CD4-positive, alpha-beta T cell (primary cell): Measurements from ENCODE around the gene MEF2A. TPM values are rescaled to one million over a fixed set of nuclear protein-coding genes. Genes with fewer than 3 reads are reported as not detected.
"Not testable (repeated sequence)": the region's sequence is repeated elsewhere in the genome, so short reads cannot be mapped to it uniquely, and the experiment has no call there.

Experiments
- ATAC-seq: fragments of 200-7000 bp; cut with Tn5 transposase; one replicate; pipeline ENCODE4 v1.10.0; 2022; ENCODE audit warnings: mild to moderate bottlenecking; ENCODE audit not compliant: poor library complexity
- CTCF ChIA-PET: fragments of 350-600 bp; sonication (Branson Sonifier 250); formaldehyde crosslinking; loops from one replicate; lab custom pipeline; 2021; ENCODE audit warnings: antibody characterized with exemption, inconsistent platforms; lab: Charles Lee
- POLR2A ChIA-PET: fragments of 350-600 bp; sonication (Branson Sonifier 250); formaldehyde crosslinking; loops from one replicate; lab custom pipeline; 2021; ENCODE audit warnings: antibody characterized with exemption, inconsistent platforms; lab: Charles Lee
- DNase-seq, 14 experiments: peaks; one replicate each; pipeline ENCODE4 v3.0.0-alpha.2; 2013 to 2020; ENCODE audit warnings: mixed read lengths in 2 of 14
- H3K27ac ChIP-seq, 2 donors: one replicate each; pipeline versions ENCODE4 v1.5.1 to v1.7.0; 2013; ENCODE audit warnings: low read length in 2 of 2, low read depth in 1 of 2, mild to moderate bottlenecking in 1 of 2
- H3K27me3 ChIP-seq, 2 experiments: 1 replicate in 1 of 2; 2 replicates in 1 of 2; pipeline versions ENCODE4 v1.6.1 to v1.7.0; 2013; ENCODE audit warnings: low read length in 2 of 2, control low read depth in 1 of 2, mild to moderate bottlenecking in 1 of 2, moderate library complexity in 1 of 2; ENCODE audit not compliant: insufficient read depth in 2 of 2, control insufficient read depth in 1 of 2
- H3K36me3 ChIP-seq: one replicate; pipeline ENCODE4 v1.6.1; 2013; ENCODE audit warnings: low read length, control low read depth; ENCODE audit not compliant: insufficient read depth
- H3K4me1 ChIP-seq: one replicate; pipeline ENCODE4 v1.6.1; 2013; ENCODE audit warnings: low read length, control low read depth; ENCODE audit not compliant: insufficient read depth
- H3K4me3 ChIP-seq: one replicate; pipeline ENCODE4 v1.5.1; 2013; ENCODE audit warnings: mild to moderate bottlenecking, low read length, moderate library complexity
- H3K9me3 ChIP-seq, 2 experiments: 1 replicate in 1 of 2; 2 replicates in 1 of 2; pipeline versions ENCODE4 v1.6.1 to v1.7.0; 2013; ENCODE audit warnings: low read length in 2 of 2, mild to moderate bottlenecking in 2 of 2, control low read depth in 1 of 2, moderate library complexity in 1 of 2; ENCODE audit not compliant: control insufficient read depth in 1 of 2, insufficient read depth in 1 of 2
- H3K27ac Mint-ChIP-seq: one replicate; pipeline ENCODE4 v1.8.0; 2020; ENCODE audit warnings: mixed read lengths
- H3K27me3 Mint-ChIP-seq: one replicate; pipeline ENCODE4 v1.8.0; 2021; ENCODE audit warnings: mixed read lengths
- H3K36me3 Mint-ChIP-seq: one replicate; pipeline ENCODE4 v1.8.0; 2021; ENCODE audit warnings: low read depth, mixed read lengths
- H3K4me1 Mint-ChIP-seq: one replicate; pipeline ENCODE4 v1.8.0; 2021; ENCODE audit warnings: low read depth, mixed read lengths
- H3K4me3 Mint-ChIP-seq: one replicate; pipeline ENCODE4 v1.8.0; 2020; ENCODE audit warnings: mild to moderate bottlenecking, mixed read lengths
- H3K9me3 Mint-ChIP-seq: one replicate; pipeline ENCODE4 v1.8.0; 2020; ENCODE audit warnings: mixed read lengths
- intact Hi-C, 2 experiments: fragments of 100-400 bp; cut with DNase I in 1 of 2; cut with micrococcal nuclease in 1 of 2; formaldehyde crosslinking; loops; one replicate each; pipeline versions ENCODE4 v1.15.1 to v1.9.0; 2023 to 2025; cut with DNase I, micrococcal nuclease
- total RNA-seq, 174 experiments: library from RNA in 2 of 174; stranded (reverse) in 2 of 174; gene quantifications; one replicate each; pipeline ENCODE4 v1.2.3 and lab custom pipeline; 2021 to 2026
- TF ChIP-seq, protein P1 (sequence below): fragments of 200-600 bp; IDR thresholded peaks from one replicate; pipeline ENCODE4 v1.8.0; 2022; ENCODE audit warnings: antibody characterized with exemption, mild to moderate bottlenecking

Gene MEF2A
- total RNA-seq, 2 experiments from 2014 or later, result 23.2 to 24.9 TPM

DNA sequence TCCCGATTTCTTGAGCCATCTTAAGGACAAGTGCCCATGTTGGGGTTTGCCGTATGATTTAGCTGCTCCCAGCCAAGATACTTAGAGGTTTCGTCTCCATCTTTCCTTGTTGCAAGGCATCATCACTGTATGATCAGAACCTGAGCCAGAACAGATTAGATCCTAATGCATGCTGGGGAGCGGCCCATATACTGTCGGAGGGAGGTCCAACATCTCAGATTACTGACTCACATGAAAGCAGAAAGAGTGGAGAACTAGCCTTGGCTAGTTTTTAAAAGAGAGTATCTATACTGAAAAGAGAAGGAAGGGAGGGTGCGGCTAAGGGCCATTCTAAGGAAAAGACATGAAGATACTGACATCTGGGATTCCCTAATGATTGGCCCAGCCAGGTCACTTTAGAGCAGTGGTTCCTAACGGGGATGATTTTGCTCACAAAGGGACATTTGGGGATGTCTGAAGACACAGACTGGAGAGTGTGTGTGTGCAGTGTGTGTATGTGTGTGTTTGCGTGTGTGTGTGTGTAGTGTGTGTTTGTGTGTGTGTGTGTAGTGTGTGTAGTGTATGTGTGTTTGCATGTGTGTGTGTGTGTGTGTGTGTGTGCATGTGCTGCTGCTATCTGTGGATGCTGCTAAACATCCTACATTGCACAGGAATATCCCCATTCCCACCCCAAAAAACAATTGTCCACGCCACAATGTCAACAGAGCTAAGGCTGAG lies 179.7 kb downstream of the MEF2A start:
- H3K36me3 ChIP-seq, result no peaks in the 10 kb centered on the region
- no peaks in the 10 kb centered on the region for H3K9me3 ChIP-seq
- H3K27ac ChIP-seq, result no peak overlapping the region
- Mint-ChIP-seq H3K4me1 (no peaks in the 10 kb centered on the region), H3K9me3 (no peaks in the 10 kb centered on the region), H3K4me3 (no peak overlapping the region), H3K36me3 (no peaks in the 10 kb centered on the region), H3K27ac (no peak overlapping the region), H3K27me3 (no peaks in the 10 kb centered on the region)
- POLR2A ChIA-PET, result no interaction called here
- no peak for DNase-seq
- no peak overlapping the region for H3K4me3 ChIP-seq
- intact Hi-C loops, result no loop called here
- CTCF ChIA-PET, result no interaction called here
- TF ChIP-seq, protein P1, sequence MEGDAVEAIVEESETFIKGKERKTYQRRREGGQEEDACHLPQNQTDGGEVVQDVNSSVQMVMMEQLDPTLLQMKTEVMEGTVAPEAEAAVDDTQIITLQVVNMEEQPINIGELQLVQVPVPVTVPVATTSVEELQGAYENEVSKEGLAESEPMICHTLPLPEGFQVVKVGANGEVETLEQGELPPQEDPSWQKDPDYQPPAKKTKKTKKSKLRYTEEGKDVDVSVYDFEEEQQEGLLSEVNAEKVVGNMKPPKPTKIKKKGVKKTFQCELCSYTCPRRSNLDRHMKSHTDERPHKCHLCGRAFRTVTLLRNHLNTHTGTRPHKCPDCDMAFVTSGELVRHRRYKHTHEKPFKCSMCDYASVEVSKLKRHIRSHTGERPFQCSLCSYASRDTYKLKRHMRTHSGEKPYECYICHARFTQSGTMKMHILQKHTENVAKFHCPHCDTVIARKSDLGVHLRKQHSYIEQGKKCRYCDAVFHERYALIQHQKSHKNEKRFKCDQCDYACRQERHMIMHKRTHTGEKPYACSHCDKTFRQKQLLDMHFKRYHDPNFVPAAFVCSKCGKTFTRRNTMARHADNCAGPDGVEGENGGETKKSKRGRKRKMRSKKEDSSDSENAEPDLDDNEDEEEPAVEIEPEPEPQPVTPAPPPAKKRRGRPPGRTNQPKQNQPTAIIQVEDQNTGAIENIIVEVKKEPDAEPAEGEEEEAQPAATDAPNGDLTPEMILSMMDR, result no peak
- ATAC-seq, result no peak
- H3K27me3 ChIP-seq, result no peaks in the 10 kb centered on the region
- H3K4me1 ChIP-seq, result no peaks in the 10 kb centered on the region

- H3K27ac ChIP-seq, result no peak overlapping the region
- ATAC-seq, result no peak
- ChIA-PET CTCF (no interaction called here), POLR2A (no interaction called here)
- Mint-ChIP-seq H3K4me1 (no peaks in the 10 kb centered on the region), H3K27me3 (no peaks in the 10 kb centered on the region), H3K27ac (no peak overlapping the region), H3K36me3 (no peaks in the 10 kb centered on the region), H3K9me3 (no peaks in the 10 kb centered on the region), H3K4me3 (no peak overlapping the region)
- H3K9me3 ChIP-seq, result no peaks in the 10 kb centered on the region
- no peaks in the 10 kb centered on the region for H3K4me1 ChIP-seq
- no peak overlapping the region for H3K4me3 ChIP-seq
- H3K27me3 ChIP-seq, result no peaks in the 10 kb centered on the region
- H3K36me3 ChIP-seq, result no peaks in the 10 kb centered on the region
- TF ChIP-seq, protein P1, result no peak
- DNase-seq, result no peak
- intact Hi-C loops, result no loop called here
Observed at GRCh38 chr15:99749386-99749785, 183.6 kb downstream of the MEF2A start.

- H3K4me1 ChIP-seq, DNase-seq, H3K9me3 Mint-ChIP-seq, H3K36me3 Mint-ChIP-seq, POLR2A ChIA-PET, H3K4me3 Mint-ChIP-seq, H3K27me3 ChIP-seq, H3K27ac ChIP-seq, H3K4me1 Mint-ChIP-seq, H3K9me3 ChIP-seq, ATAC-seq, H3K4me3 ChIP-seq, H3K27me3 Mint-ChIP-seq, CTCF ChIA-PET, H3K36me3 ChIP-seq, H3K27ac Mint-ChIP-seq: not testable (repeated sequence)
- intact Hi-C loops, result loop anchor here in 1 of 2 experiments (5.0 kb wide), 1 partner anchor 648 kb away; no protein-coding TSS in a partner anchor
Observed at GRCh38 chr15:99750326-99750725, 184.5 kb downstream of the MEF2A start.

DNA sequence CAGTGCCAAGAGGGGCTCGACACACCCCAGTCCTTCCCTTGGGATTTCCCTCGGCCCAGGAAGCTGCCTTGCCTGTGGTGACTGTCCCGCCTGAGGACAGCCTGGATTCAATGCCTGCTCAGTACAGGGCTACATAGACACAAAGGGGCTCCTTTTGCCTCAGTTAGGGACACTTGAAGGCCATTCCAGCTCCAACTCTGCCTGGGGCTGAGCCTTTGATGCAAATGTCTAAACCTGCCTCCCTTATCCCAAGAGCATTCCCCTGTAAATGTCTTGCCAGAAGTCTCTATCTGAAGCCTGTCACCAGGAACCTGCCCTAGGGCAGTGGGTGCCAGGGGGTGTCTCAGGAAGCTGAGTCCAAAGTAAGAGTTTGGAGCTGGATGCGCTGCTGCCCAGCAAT lies 186.8 kb downstream of the MEF2A start:
- H3K4me1 ChIP-seq, result peaks cover 4% of the 10 kb centered on the region
- DNase-seq (no peak), ATAC-seq (no peak)
- Mint-ChIP-seq H3K36me3 (no peaks in the 10 kb centered on the region), H3K9me3 (no peaks in the 10 kb centered on the region), H3K27me3 (no peaks in the 10 kb centered on the region), H3K4me3 (no peak overlapping the region), H3K27ac (no peak overlapping the region), H3K4me1 (peaks cover 7% of the 10 kb centered on the region)
- no peak overlapping the region for H3K27ac ChIP-seq
- ChIA-PET POLR2A (no interaction called here), CTCF (no interaction called here)
- TF ChIP-seq, protein P1, result no peak
- no peaks in the 10 kb centered on the region for H3K27me3 ChIP-seq
- H3K4me3 ChIP-seq, result no peak overlapping the region
- no peaks in the 10 kb centered on the region for H3K36me3 ChIP-seq
- H3K9me3 ChIP-seq, result no peaks in the 10 kb centered on the region
- intact Hi-C loops, result loop anchor here in 1 of 2 experiments (2.0 to 5.0 kb wide), 2 partner anchors 18 to 650 kb away; no protein-coding TSS in a partner anchor
